HG03521 (cell line): ENCODE results near the gene RTN4.
"Not testable (repeated sequence)": the region's sequence is repeated elsewhere in the genome, so short reads cannot be mapped to it uniquely, and the experiment has no call there.

Experiments used
- ATAC-seq: cut with Tn5 transposase; IDR thresholded peaks from one replicate; pipeline ENCODE4 v1.9.1; 2021; ENCODE audit warnings: mild to moderate bottlenecking, moderate library complexity; ENCODE audit not compliant: unreplicated experiment

Gene RTN4

GRCh38 chr2:55011831-55012671 lies 38.2 kb downstream of the RTN4 start:
- ATAC-seq, result no peak

- ATAC-seq, result no peak
Measured at GRCh38 chr2:55010915-55011314, 39.3 kb downstream of the RTN4 start.

GRCh38 chr2:55010149-55010591 lies 40.1 kb downstream of the RTN4 start:
- ATAC-seq, result peak; percentile 93

DNA sequence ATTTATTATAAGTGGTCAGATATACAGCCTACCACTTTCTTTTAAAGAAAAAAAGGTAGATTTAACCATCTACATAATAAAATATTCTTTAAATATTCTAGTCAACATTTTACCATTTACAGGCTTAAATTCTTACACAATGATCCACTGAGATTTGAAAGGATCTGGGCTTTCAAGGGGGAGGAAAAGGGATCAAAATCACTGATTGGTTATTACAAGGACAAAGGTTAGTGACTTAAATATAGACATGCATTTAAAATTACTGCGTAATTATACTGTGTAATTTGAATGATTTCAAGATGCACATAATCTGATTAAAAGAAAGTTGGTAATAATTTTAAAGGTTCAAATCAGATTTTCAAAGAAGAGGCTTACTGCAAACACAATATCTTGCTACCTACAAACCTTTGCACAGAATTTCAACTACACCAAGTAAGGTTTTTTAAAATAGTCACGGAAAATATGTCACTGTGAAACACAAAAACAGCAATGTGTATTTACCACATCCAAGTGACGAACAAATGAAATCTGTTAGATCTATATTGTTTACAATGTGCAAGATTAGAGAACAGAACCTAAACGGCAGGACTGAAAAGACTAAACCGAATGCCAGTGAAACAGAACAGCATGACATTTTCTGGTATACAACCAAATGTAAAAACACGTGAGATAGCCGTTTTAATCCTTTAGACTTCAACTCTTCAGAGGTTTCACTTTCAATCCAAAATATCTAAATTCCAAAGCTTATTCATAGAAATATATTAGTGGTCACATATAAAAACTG lies 40.8 kb downstream of the RTN4 start:
- no peak for ATAC-seq

DNA sequence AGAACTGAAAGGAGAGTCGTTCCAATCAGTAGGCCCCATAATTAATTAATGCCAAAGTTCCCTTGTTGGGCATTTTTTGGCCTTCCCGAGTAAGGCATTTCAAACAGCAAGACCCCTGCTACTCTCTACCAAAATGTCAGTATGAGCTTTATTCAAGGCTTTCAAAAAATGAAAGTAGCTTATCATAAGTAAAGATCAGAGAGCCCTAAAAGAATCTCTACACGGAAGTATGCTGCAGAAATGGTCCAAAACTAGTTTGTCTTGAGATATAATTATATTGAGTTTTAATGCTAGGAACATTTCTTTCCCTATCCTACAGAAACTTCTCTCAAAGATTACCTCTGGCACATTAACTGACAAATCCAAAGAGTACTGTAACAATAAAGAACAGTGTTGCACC lies 43.9 kb downstream of the RTN4 start:
- ATAC-seq, result no peak

DNA sequence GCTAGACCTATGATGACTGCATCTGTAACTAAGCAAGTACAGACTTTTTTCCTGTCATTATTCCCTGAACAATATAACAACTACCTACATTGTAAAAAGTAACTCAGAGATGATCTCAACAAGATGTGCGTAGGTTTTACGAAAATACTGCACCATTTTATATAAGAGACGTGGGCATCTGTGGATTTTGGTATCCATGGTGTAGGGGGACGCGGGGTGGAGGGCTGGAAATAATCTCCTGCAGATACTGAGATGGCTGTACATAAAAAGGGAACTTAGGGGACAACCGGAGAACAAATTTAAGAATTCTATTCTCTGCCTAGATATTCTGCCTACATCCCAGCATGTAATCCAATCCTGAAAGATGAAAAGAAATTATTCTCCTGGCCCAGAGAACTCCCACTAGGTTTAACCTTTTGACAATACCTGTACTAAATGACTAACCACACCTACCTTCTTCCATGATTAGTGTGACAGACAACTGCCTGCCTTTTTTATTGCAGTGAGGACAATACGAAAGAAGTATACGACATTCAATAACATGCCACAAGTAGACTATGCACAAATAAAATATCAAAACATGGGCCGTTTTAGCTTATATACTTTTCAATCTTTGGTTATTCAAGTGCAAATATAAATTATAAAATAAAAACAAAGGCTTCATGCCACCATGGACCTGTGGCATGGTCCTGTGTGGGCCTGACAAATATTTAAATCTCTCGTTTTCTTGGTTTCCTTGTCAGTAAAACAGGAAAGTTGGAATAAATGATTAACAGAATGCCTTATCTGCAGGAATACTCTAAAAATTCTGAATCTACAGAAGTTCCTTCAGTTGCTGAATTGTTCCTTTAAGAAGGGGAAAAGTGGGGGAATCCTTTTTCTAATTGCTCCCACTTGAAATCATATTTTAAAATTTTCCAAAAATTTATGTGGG lies 46.3 kb downstream of the RTN4 start:
- ATAC-seq, result no peak

DNA sequence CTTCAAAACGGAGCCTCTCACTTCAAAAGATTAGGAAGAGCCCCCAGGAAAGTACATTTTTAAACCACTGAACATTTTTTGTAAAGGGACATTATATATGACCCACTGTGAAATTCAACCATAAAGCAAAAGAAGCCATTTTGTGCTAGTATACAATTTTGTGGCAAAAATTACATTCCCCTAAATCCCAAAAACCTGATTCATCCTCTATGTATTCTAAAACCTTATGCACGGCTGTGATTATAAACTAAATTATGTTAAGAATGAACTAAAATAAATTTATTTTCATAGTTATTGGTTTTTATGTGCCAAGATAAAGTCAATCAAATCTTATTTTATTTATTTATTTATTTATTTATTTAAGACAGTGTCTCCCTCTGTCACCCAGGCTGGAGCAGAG lies 48.5 kb downstream of the RTN4 start:
- ATAC-seq, result no peak

- ATAC-seq, result no peak
Measured at GRCh38 chr2:55000341-55000740, 49.9 kb downstream of the RTN4 start.

GRCh38 chr2:54999182-54999581 lies 51.1 kb downstream of the RTN4 start:
- no peak for ATAC-seq

DNA sequence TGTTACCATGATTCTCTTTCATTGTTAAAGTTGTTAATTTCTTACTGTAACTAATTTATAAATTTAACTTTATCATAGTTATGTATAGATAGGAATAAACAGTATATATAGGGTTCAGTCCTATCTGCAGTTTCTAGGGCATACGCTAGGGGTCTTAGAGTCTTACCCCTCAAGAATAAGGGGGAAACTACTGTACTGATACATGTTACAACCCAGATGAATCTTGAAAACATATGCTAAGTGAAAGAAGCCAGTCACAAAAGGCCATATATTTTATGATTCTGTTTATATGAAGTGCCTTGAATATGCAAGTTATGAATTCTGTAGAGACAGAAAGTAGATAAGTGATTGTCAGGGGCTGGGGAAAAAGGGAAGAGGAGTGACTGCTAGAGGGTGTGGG lies 52.4 kb downstream of the RTN4 start:
- ATAC-seq, result no peak

GRCh38 chr2:54995553-54995952 lies 54.7 kb downstream of the RTN4 start:
- ATAC-seq, result no peak

- ATAC-seq, result not testable (repeated sequence)
Measured at GRCh38 chr2:54990694-54991093, 59.6 kb downstream of the RTN4 start.

DNA sequence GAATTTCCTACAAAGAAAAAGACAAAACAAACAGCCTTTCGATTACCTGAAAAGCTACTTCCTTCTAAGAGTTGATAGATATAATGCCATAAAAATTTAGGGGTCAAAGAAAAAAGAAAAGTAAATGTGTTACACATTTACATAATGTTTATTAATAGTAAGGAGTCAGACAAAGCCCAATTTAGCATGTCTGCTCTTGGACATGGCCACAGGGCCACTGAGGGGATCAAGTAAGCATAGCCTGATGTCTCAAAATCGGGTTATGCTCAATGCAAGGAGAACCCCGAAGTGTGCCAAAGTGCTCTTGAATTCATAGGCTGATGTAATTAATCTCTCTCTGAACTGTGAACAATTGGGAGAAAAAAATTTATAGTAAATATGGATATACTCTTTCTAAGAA lies 61.6 kb downstream of the RTN4 start:
- ATAC-seq, result no peak

GRCh38 chr2:54986264-54986663 lies 64.0 kb downstream of the RTN4 start:
- ATAC-seq, result no peak

GRCh38 chr2:54984476-54984875 lies 65.8 kb downstream of the RTN4 start:
- no peak for ATAC-seq

- no peak for ATAC-seq
Measured at GRCh38 chr2:54983345-54984220, 66.7 kb downstream of the RTN4 start.

GRCh38 chr2:54981385-54981784 lies 68.9 kb downstream of the RTN4 start:
- ATAC-seq, result no peak

DNA sequence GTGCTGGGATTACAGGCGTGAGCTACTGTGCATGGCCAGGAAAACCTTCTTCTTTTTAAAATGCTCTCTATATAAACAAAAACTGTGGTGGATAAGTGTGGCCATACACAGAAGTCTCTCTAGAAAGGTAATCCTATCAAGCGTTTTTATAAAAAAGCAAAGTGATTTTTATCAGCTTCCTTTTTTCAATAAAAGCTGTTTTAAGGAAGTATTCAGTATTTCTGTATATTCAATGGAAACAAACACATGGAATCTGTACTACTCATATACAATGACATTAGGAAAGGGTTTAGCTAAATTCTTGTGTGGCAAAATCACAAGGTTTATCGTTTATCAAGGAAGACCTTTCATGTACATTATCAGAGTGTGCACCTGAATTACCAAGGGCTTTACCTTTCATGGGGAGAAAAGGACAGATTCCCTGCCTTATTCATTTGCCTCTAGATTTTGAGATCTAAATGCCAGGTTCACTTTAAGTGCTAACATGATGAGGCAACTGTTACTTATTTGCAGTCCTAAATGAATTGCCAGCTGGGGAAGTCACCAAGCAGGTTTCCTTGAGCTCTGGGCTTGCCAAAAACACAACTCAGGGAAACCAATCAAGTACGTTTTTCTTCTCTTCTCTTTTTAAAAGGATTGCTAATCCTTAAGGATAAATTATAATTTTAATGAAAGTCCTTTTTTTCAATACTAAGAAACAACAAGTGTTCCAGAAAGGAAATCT lies 70.8 kb downstream of the RTN4 start:
- ATAC-seq, result no peak

- ATAC-seq, result peak; percentile 72
Measured at GRCh38 chr2:54977149-54977548, 73.1 kb downstream of the RTN4 start.
